VCaP (cell line): ENCODE data around the gene PALB2.

Experiments used
- H3K27ac ChIP-seq: fragments of 450-650 bp; 2 replicates; pipeline ENCODE4 v1.5.1; 2017
- TF ChIP-seq, protein P1 (sequence below): fragments of 450-650 bp; conservative IDR thresholded peaks from 2 replicates; pipeline ENCODE4 v1.5.1; 2017; ENCODE audit warnings: mild to moderate bottlenecking, moderate library complexity

Gene PALB2

DNA sequence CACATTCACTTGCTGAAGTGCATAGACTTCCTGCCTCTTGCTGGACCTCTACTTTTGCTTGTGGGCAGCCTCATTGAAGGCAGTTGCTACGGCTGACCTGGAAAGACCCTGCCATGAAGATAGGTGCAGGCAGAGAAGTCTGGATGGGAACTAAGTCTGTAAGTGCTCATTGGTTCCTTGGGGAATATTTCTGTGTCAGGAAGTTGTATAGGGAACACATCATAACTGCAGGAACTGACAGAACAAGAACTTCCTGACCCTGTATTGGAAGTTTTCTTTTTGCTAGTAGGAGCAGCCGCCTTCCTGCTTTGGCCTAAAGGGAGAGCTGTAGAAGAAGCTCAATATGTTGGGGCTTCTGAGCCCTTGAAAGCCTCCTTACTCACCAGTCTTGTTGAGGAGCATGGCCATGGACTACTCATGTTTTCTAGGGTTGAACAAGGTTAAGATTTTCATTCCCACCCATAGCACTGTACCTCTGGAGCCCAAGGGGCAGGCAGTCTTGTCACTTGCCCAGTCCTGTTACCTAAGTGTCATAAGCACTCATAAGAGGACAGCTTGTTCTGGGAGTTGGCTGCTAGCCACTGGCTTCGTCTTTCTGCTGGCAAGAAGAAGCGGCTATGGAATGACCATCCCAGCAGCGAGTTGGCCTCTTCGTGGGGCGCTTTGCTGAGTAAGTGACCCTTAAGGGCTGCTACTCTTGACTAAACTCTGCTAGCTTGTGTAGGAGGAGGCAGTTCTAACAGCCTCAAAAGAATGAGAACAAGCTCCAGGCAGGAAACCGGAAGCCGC lies 76.3 kb downstream of the PALB2 start:
- TF ChIP-seq, protein P1, sequence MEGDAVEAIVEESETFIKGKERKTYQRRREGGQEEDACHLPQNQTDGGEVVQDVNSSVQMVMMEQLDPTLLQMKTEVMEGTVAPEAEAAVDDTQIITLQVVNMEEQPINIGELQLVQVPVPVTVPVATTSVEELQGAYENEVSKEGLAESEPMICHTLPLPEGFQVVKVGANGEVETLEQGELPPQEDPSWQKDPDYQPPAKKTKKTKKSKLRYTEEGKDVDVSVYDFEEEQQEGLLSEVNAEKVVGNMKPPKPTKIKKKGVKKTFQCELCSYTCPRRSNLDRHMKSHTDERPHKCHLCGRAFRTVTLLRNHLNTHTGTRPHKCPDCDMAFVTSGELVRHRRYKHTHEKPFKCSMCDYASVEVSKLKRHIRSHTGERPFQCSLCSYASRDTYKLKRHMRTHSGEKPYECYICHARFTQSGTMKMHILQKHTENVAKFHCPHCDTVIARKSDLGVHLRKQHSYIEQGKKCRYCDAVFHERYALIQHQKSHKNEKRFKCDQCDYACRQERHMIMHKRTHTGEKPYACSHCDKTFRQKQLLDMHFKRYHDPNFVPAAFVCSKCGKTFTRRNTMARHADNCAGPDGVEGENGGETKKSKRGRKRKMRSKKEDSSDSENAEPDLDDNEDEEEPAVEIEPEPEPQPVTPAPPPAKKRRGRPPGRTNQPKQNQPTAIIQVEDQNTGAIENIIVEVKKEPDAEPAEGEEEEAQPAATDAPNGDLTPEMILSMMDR, result no peak
- no peak overlapping the region for H3K27ac ChIP-seq

DNA sequence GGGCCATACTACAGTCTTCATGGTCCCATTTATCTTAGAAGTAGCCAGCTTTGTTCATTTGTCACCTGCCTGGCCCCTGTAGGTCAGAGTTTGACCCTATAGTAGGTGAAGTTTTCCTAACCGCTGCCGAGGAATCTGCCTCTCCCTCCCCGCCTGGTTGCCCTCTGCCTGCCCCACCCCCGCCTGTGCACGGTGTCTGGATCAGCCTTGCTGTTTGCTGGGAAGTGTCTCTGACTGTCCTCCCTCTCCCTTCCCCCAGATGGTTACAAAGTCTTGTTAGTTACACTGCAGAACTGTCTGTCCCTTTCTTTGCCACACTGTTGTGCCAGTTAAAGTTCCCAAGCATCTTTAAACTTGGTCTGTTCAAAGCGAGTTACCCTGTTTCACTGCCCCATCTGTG lies 77.9 kb downstream of the PALB2 start:
- TF ChIP-seq, protein P1, result no peak
- H3K27ac ChIP-seq, result no peak overlapping the region

GRCh38 chr16:23562505-23562904 lies 78.6 kb downstream of the PALB2 start:
- TF ChIP-seq, protein P1, result no peak
- H3K27ac ChIP-seq, result no peak overlapping the region

DNA sequence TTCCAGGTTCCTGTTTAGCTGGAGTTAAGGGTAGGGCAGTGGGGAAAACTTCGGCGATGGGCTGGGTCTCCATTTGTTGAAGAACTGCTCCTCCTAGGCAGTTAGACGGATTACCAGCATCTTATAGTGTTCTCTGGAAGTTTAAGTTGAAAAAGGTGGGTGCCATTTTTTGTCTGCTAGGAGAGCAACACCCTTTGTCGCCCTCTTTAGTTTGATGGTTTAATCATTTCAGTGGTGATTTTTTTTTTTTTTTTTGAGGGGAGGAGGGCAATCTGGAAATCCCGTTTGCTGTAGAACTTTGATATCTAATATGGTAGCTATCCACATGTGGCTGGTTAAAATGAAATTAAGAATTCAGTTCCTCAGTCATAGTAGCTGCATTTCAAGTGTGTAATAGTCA lies 79.5 kb downstream of the PALB2 start:
- TF ChIP-seq, protein P1, result no peak
- H3K27ac ChIP-seq, result no peak overlapping the region

DNA sequence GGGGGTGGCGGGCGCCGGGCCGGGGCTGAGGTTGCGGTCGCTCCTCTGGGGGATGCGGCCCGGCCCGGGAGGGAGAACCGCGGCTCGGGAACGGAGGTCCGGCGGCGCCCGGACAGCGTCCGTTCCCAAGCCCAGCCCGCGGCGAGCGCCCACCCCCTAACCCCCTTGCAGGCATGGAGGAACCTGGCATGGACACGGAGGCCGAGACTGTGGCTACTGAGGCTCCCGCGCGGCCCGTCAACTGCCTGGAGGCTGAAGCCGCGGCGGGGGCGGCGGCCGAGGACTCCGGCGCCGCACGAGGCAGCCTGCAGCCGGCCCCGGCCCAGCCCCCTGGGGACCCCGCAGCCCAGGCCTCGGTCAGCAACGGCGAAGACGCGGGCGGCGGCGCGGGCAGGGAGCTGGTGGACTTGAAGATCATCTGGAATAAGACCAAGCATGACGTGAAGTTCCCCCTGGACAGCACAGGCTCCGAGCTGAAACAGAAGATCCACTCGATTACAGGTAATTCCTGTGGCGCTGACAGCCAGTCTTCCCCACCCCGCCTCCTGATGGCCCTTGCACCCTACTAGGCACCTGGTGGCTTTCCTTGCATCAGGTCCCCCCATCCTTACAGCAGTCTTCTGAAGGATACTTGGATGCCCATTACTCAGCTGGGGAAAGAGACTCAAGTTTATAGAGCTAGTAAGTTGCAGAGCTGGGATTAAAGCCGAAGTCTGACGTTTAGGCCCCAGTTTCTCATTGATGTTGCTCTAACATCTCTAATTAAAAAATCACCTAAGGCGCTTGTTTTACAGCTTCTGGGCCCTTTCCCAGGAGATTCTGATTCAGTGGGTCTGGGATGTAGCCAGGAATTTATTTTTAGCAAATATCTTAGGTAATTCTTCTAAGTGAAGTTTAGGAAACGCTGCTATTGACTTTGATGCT lies 83.1 kb downstream of the PALB2 start:
- peak overlapping the region; percentile 77 for H3K27ac ChIP-seq
- TF ChIP-seq, protein P1, result no peak

GRCh38 chr16:23556881-23557778 lies 84.0 kb downstream of the PALB2 start, which contains the start of the genes EARS2 and UBFD1:
EARS2 (minus strand) TSS chr16:23557350; CDS start chr16:23557343, 7 bp downstream.
UBFD1 (plus strand) TSS chr16:23557727; CDS start chr16:23557743, 16 bp downstream.
- TF ChIP-seq, protein P1, result peak; percentile 87
- peak within 1 kb of the TSS; percentile 77 for H3K27ac ChIP-seq
